Measurements from ENCODE around the gene TPR. TPM values are rescaled to one million over a fixed set of nuclear protein-coding genes. Genes with fewer than 3 reads are reported as not detected.

TPR gene
- total RNA-seq (10 to 100 TPM; 51.3 to 80.4 (median 65.8) TPM), polyA plus RNA-seq (10 to 100 TPM; 15.2 to 20.5 TPM)
- long read RNA-seq, donor 1, full-length matches to known transcripts, result 2 of 88 reads
- long read RNA-seq, donor 1, partial matches to known transcripts, result 67 of 88 reads
- long read RNA-seq, donor 1, other reads (novel, unspliced or antisense), result 19 of 88 reads
- long read RNA-seq, donor 2, partial matches to known transcripts, result 94 of 104 reads
- long read RNA-seq, donor 2, other reads (novel, unspliced or antisense), result 10 of 104 reads
- long read RNA-seq, donor 3, partial matches to known transcripts, result 81 of 92 reads
- long read RNA-seq, donor 3, other reads (novel, unspliced or antisense), result 11 of 92 reads

- Histone ChIP-seq H3K4me1 (peaks cover 0 to 43% (median 30%) of the 10 kb centered on the region in 9 donors), H3K36me3 (peaks cover 0 to 41% (median 19%) of the 10 kb centered on the region in 9 donors), H3K27ac (peak within 1 kb of the TSS; percentile 91 to 98 (median 96)), H3K9me3 (no peaks in the 10 kb centered on the region), H3K4me3 (peak within 1 kb of the TSS; percentile 69 to 95 (median 76)), H3K27me3 (no peaks in the 10 kb centered on the region)
- intact Hi-C loops (cut with DNase I), result loop anchor here in 1 of 10 donors (10.0 kb wide), 1 partner anchor 1221 kb away; the partner anchor contains the start of genes SWT1 and TRMT1L
- DNase-seq (peak; percentile 96 to 98), ATAC-seq (peak; percentile 95 to 99 (median 96))
- peak; percentile 72 to 97 (median 89) for TF ChIP-seq CTCF (IDR thresholded peaks at IDR 0.05)
- 0 to 1% methylated on average over 60 of the region's 60 CpGs for WGBS, 2 donors
Measured at GRCh38 chr1:186375152-186375928, at the start of gene TPR, which contains the start of gene ODR4. Gene TPR, minus strand, starts transcription at chr1:186375253. Its CDS starts 225 bp downstream, at chr1:186375028. Gene ODR4, plus strand, starts transcription at chr1:186375838. Its CDS starts 3,948 bp downstream, at chr1:186379786.

GRCh38 chr1:186424539-186424938, 49.5 kb upstream of the TPR start:
- no peak for TF ChIP-seq CTCF (IDR thresholded peaks at IDR 0.05)
- WGBS, 2 donors, result 21 to 27% methylated on average over 2 of the region's 2 CpGs
- DNase-seq (peak in 1 of 2 donors; percentile 20), ATAC-seq (peak in 7 of 8 donors; percentile 25 to 82 (median 47))
- Histone ChIP-seq H3K4me3 (no peak overlapping the region), H3K36me3 (peaks cover 0 to 43% (median 4%) of the 10 kb centered on the region in 9 donors), H3K27me3 (no peaks in the 10 kb centered on the region), H3K4me1 (peaks cover 0 to 8% (median 0%) of the 10 kb centered on the region in 9 donors), H3K27ac (no peak overlapping the region), H3K9me3 (peaks cover 0 to 11% (median 0%) of the 10 kb centered on the region in 11 donors)
- intact Hi-C loops (cut with DNase I), result no loop called here

DNA sequence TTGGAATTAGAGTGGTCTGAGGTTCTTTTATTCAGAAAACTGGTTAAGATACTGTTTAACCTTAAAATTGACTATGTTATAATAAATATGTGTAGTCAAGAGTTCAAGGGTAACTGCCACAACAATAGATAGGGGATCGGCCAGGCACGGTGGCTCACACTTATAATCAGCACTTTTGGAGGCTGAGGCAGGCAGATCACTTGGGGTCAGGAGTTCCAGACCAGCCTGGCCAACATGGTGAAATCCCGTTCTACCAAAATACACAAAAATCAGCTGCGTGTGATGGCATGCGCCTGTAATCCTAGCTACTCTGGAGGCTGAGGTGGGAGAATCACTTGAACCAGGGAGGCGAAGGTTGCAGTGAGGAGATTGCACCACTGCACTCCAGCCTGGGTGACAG, 46.4 kb upstream of the TPR start:
- no peak for ATAC-seq
- peak overlapping the region in 3 of 10 donors; percentile 27 to 39 (median 36) for H3K27ac ChIP-seq
- no peak for DNase-seq
- TF ChIP-seq CTCF (IDR thresholded peaks at IDR 0.05), result no peak
- H3K4me3 ChIP-seq, result no peak overlapping the region
- 93% methylated on average over 6 of the region's 6 CpGs for WGBS, 2 donors
- intact Hi-C loops (cut with DNase I), result no loop called here
- no peaks in the 10 kb centered on the region for H3K27me3 ChIP-seq
- peaks cover 0 to 45% (median 16%) of the 10 kb centered on the region in 9 donors for H3K36me3 ChIP-seq
- H3K9me3 ChIP-seq, result no peaks in the 10 kb centered on the region
- H3K4me1 ChIP-seq, result peaks cover 0 to 8% (median 0%) of the 10 kb centered on the region in 9 donors

GRCh38 chr1:186420923-186421322, 45.9 kb upstream of the TPR start:
- no peaks in the 10 kb centered on the region for H3K9me3 ChIP-seq
- intact Hi-C loops (cut with DNase I), result no loop called here
- peak overlapping the region in 3 of 10 donors; percentile 36 to 65 (median 39) for H3K27ac ChIP-seq
- WGBS, 2 donors, result 75 to 76% methylated on average over 1 of the region's 1 CpG
- no peak for TF ChIP-seq CTCF (IDR thresholded peaks at IDR 0.05)
- no peaks in the 10 kb centered on the region for H3K27me3 ChIP-seq
- H3K4me1 ChIP-seq, result peaks cover 0 to 8% (median 0%) of the 10 kb centered on the region in 9 donors
- ATAC-seq (no peak), DNase-seq (no peak)
- H3K36me3 ChIP-seq, result peaks cover 0 to 46% (median 16%) of the 10 kb centered on the region in 9 donors
- H3K4me3 ChIP-seq, result no peak overlapping the region
